Prostate gland (tissue), 2 donors: ENCODE data around the gene MYO9A. TPM values are rescaled to one million over a fixed set of nuclear protein-coding genes. Genes with fewer than 3 reads are reported as not detected.

Experiments used
- DNase-seq: peaks from one replicate; pipeline ENCODE4 v3.0.0-alpha.2; 2019; ENCODE audit warnings: low spot score
- H3K27ac ChIP-seq, 2 donors: fragments of 200-600 bp; sonication (generic); 2 replicates each; pipeline ENCODE4 v1.5.1; 2017 to 2019
- H3K27me3 ChIP-seq: fragments of 200-600 bp; sonication (generic); replicated peaks from 2 replicates; pipeline ENCODE4 v1.5.1; 2019; ENCODE audit not compliant: insufficient read depth
- H3K36me3 ChIP-seq, 2 donors: fragments of 200-600 bp; sonication (generic); 1 replicate in 1 of 2; 2 replicates in 1 of 2; pipeline versions ENCODE4 v1.5.1 to v1.8.1; 2017 to 2019
- H3K4me1 ChIP-seq: fragments of 200-600 bp; sonication (generic); replicated peaks from 2 replicates; pipeline ENCODE4 v1.5.1; 2019
- H3K4me3 ChIP-seq, 2 donors: fragments of 200-600 bp; sonication (generic); 2 replicates each; pipeline ENCODE4 v1.5.1; 2017 to 2019
- H3K9me3 ChIP-seq: fragments of 200-600 bp; sonication (generic); 2 replicates; pipeline ENCODE4 v1.5.1; 2017
- CTCF ChIP-seq, 4 experiments: fragments of 200-600 bp in 2 of 4; fragments of 450-650 bp in 2 of 4; sonication (generic) in 2 of 4; IDR thresholded peaks; 1 replicate in 3 of 4; 2 replicates in 1 of 4; pipeline ENCODE4 v1.5.1; 2016 to 2019; ENCODE audit warnings: antibody characterized with exemption in 4 of 4, mild to moderate bottlenecking in 2 of 4, moderate library complexity in 2 of 4
- POLR2A ChIP-seq: fragments of 450-650 bp; IDR thresholded peaks from one replicate; pipeline ENCODE4 v1.6.1; 2016; ENCODE audit warnings: antibody characterized with exemption, mild to moderate bottlenecking
- POLR2AphosphoS5 ChIP-seq: sonication (generic); formaldehyde crosslinking; IDR thresholded peaks from one replicate; pipeline ENCODE4 v1.6.1; 2017; ENCODE audit warnings: antibody characterized with exemption
- WGBS: methylation state at CpG from one replicate; pipeline ENCODE4 v1.1.5; 2018; 5-methylcytosine and 5-hydroxymethylcytosine counted together
- intact Hi-C: fragments of 100-400 bp; cut with DNase I; formaldehyde crosslinking; loops from one replicate; pipeline ENCODE4 v1.14.2; 2022
- total RNA-seq, 2 donors: library from RNA; depleted of rRNA; stranded (reverse); fragments of >200 nt; gene quantifications; one replicate each; pipeline ENCODE4 v1.1.0, GENCODE V29; 2016

Gene MYO9A
- total RNA-seq, 2 donors from 2014 or later, result 29.4 to 252 TPM

DNA sequence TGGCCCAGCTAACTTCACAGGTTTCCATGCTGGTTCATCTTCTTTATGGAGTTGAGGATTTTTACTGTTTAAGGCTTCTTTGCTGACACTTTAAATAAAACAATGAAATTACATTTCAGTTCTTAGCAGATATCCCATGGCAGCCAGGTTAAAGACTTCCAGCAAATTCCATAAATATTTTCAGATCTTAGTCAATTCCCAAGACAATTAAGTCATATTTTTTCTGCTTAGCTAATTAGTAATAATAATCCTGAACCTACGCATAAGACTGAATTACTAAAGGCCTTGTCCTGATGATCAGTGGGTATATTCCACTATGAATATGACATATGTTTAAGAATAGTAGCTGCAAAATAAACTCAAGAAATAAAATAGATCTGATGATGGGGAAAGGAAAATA is 224.3 kb downstream of the MYO9A start:
- intact Hi-C loops, result no loop called here
- WGBS, result 97% methylated on average over 1 of the region's 1 CpG
- H3K9me3 ChIP-seq, result no peaks in the 10 kb centered on the region
- TF ChIP-seq POLR2A (no peak), POLR2AphosphoS5 (no peak)
- no peak overlapping the region for H3K27ac ChIP-seq
- H3K36me3 ChIP-seq, result peaks cover 0 to 8% of the 10 kb centered on the region in 2 donors
- H3K4me1 ChIP-seq, result no peaks in the 10 kb centered on the region
- H3K4me3 ChIP-seq, result no peak overlapping the region
- no peak for DNase-seq
- H3K27me3 ChIP-seq, result no peaks in the 10 kb centered on the region

- Histone ChIP-seq H3K4me1 (no peaks in the 10 kb centered on the region), H3K4me3 (no peak overlapping the region), H3K27me3 (no peaks in the 10 kb centered on the region), H3K27ac (no peak overlapping the region), H3K36me3 (no peaks in the 10 kb centered on the region), H3K9me3 (no peaks in the 10 kb centered on the region)
- intact Hi-C loops, result no loop called here
- no peak for DNase-seq
- TF ChIP-seq CTCF (IDR thresholded peaks at IDR 0.05) (no peak), POLR2AphosphoS5 (no peak), POLR2A (no peak)
- 61% methylated on average over 3 of the region's 3 CpGs for WGBS
These were observed 225.6 kb downstream of the MYO9A start for GRCh38 chr15:71892335-71892734.

- no peaks in the 10 kb centered on the region for H3K36me3 ChIP-seq
- TF ChIP-seq POLR2AphosphoS5 (no peak), POLR2A (no peak), CTCF (IDR thresholded peaks at IDR 0.05) (no peak)
- DNase-seq, result no peak
- no peaks in the 10 kb centered on the region for H3K9me3 ChIP-seq
- H3K27me3 ChIP-seq, result no peaks in the 10 kb centered on the region
- no peak overlapping the region for H3K27ac ChIP-seq
- intact Hi-C loops, result no loop called here
- H3K4me1 ChIP-seq, result no peaks in the 10 kb centered on the region
- no peak overlapping the region for H3K4me3 ChIP-seq
- WGBS, result 68% methylated on average over 4 of the region's 4 CpGs
These were observed 226.9 kb downstream of the MYO9A start for GRCh38 chr15:71891026-71891425.

- Histone ChIP-seq H3K4me1 (no peaks in the 10 kb centered on the region), H3K36me3 (no peaks in the 10 kb centered on the region), H3K4me3 (no peak overlapping the region), H3K27me3 (no peaks in the 10 kb centered on the region), H3K27ac (no peak overlapping the region), H3K9me3 (no peaks in the 10 kb centered on the region)
- intact Hi-C loops, result no loop called here
- WGBS, result 88% methylated on average over 1 of the region's 1 CpG
- no peak for DNase-seq
- TF ChIP-seq CTCF (IDR thresholded peaks at IDR 0.05) (no peak), POLR2A (no peak), POLR2AphosphoS5 (no peak)
These were observed 228.0 kb downstream of the MYO9A start for GRCh38 chr15:71889947-71890346.

DNA sequence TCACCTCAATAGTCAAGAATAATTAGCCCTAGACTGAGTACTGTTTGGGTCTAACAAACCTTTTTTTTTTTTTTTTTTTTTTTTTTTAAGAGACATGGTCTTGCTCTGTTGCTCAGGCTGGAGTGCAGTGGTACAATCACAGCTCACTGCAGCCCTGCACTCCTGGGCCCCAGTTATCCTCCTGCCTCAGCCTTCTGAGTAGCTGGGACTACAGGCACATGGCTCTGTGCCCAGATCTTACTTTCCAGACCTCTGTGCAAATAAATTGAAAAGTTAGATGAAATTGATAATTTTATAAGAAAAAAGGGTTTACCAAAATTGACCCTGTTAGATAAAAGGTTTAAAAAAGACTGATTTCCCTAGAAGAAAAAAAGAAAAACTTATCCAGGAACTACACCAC is 228.6 kb downstream of the MYO9A start:
- H3K4me3 ChIP-seq, result no peak overlapping the region
- no peaks in the 10 kb centered on the region for H3K36me3 ChIP-seq
- TF ChIP-seq CTCF (IDR thresholded peaks at IDR 0.05) (no peak), POLR2A (no peak), POLR2AphosphoS5 (no peak)
- H3K9me3 ChIP-seq, result no peaks in the 10 kb centered on the region
- intact Hi-C loops, result no loop called here
- H3K4me1 ChIP-seq, result no peaks in the 10 kb centered on the region
- no peak overlapping the region for H3K27ac ChIP-seq
- no peak for DNase-seq
- no peaks in the 10 kb centered on the region for H3K27me3 ChIP-seq
